GM12878 (cell line): ENCODE results near the gene C3orf33. TPM values are rescaled to one million over a fixed set of nuclear protein-coding genes. Genes with fewer than 3 reads are reported as not detected.

Source experiments
- ATAC-seq: fragments of 200-7000 bp; cut with Tn5 transposase; 3 replicates; pipeline ENCODE4 v1.9.1; 2020; ENCODE audit warnings: mild to moderate bottlenecking, moderate library complexity
- BruUV-seq: library from RNA; stranded (reverse); fragments of 400-500 nt; replicated peaks from 2 replicates; lab custom pipeline; 2021; lab: Mats Ljungman, UMichigan
- CTCF ChIA-PET: fragments of 300-600 bp; sonication (Branson Sonifier 250); formaldehyde crosslinking; extraction: SDS; loops from one replicate; lab custom pipeline; 2021; ENCODE audit warnings: inconsistent platforms; lab: Yijun Ruan, JAX
- POLR2A ChIA-PET: fragments of 350-600 bp; formaldehyde crosslinking; extraction: SDS; loops from one replicate; lab custom pipeline; 2021; ENCODE audit warnings: inconsistent platforms; lab: Charles Lee
- RAD21 ChIA-PET: fragments of 300-600 bp; sonication (Branson Sonifier 250); formaldehyde crosslinking; loops from one replicate; lab custom pipeline; 2023; ENCODE audit warnings: antibody characterized with exemption; ENCODE audit not compliant: unreplicated experiment; lab: Charles Lee
- SMC1A ChIA-PET: fragments of 300-600 bp; sonication (Branson Sonifier 250); formaldehyde crosslinking; loops from one replicate; lab custom pipeline; 2023; ENCODE audit not compliant: unreplicated experiment, uncharacterized antibody; lab: Charles Lee
- DNase-seq: peaks from one replicate; pipeline ENCODE4 v3.0.0-alpha.2; 2011; ENCODE audit warnings: low read depth, low spot score
- FAIRE-seq: peaks from 3 replicates; lab custom pipeline; 2011; peaks lifted over from hg19 to GRCh38; lab: Jason Lieb, UNC
- H2AFZ ChIP-seq: 2 replicates; pipeline ENCODE4 v1.6.0; 2011; ENCODE audit warnings: low read depth, low read length, control low read depth; ENCODE audit not compliant: control insufficient read depth
- H3K27ac ChIP-seq: 2 replicates; pipeline ENCODE4 v1.5.1; 2011; ENCODE audit warnings: control low read depth; ENCODE audit not compliant: control insufficient read depth, insufficient read depth
- H3K27me3 ChIP-seq, 2 experiments: replicated peaks in 1 of 2; 2 replicates each; pipeline versions ENCODE4 v1.6.0 to v1.6.1; 2011; ENCODE audit warnings: low read length in 1 of 2; ENCODE audit not compliant: control insufficient read depth in 2 of 2, insufficient read depth in 2 of 2
- H3K36me3 ChIP-seq, 2 experiments: 2 replicates each; pipeline ENCODE4 v1.5.1; 2011; ENCODE audit warnings: low read length in 1 of 2; ENCODE audit not compliant: control insufficient read depth in 2 of 2, insufficient read depth in 2 of 2
- H3K4me1 ChIP-seq: 2 replicates; pipeline ENCODE4 v1.6.1; 2011; ENCODE audit warnings: mild to moderate bottlenecking, low read length, moderate library complexity, mixed read lengths; ENCODE audit not compliant: control insufficient read depth, insufficient read depth
- H3K4me2 ChIP-seq: 2 replicates; pipeline ENCODE4 v1.6.0; 2011; ENCODE audit warnings: control low read depth; ENCODE audit not compliant: control insufficient read depth, insufficient read depth
- H3K4me3 ChIP-seq: fragments of 200-600 bp; sonication (generic); 2 replicates; pipeline ENCODE4 v1.5.1; 2016
- H3K79me2 ChIP-seq: 2 replicates; pipeline ENCODE4 v1.6.0; 2011; ENCODE audit warnings: low read length; ENCODE audit not compliant: control insufficient read depth, insufficient read depth
- H3K9ac ChIP-seq: 2 replicates; pipeline ENCODE4 v1.8.0; 2011; ENCODE audit warnings: low read length, control low read depth, mixed read lengths; ENCODE audit not compliant: control insufficient read depth, insufficient read depth
- H3K9me3 ChIP-seq: replicated peaks from 3 replicates; pipeline ENCODE4 v1.5.1; 2011; ENCODE audit warnings: mild to moderate bottlenecking, low read length; ENCODE audit not compliant: control insufficient read depth, insufficient read depth
- H4K20me1 ChIP-seq: 2 replicates; pipeline ENCODE4 v1.6.0; 2011; ENCODE audit not compliant: control insufficient read depth, insufficient read depth
- STAT3 ChIP-seq: IDR thresholded peaks from 2 replicates; pipeline ENCODE4 v1.6.1; 2011; ENCODE audit warnings: low read depth, low read length, improper control_type of control experiment
- WGBS: methylation state at CpG from one replicate; pipeline ENCODE4 v1.1.6; 2016; ENCODE audit warnings: low lambda C conversion rate; ENCODE audit not compliant: insufficient replicate concordance, insufficient coverage; ENCODE audit errors: missing lambda C conversion rate; 5-methylcytosine and 5-hydroxymethylcytosine counted together
- in situ Hi-C: fragments of 300-500 bp; cut with MboI; formaldehyde crosslinking; loops from 9 replicates; pipeline ENCODE4 v1.14.3; 2018; ENCODE audit warnings: mixed read lengths
- intact Hi-C: fragments of 100-400 bp; cut with micrococcal nuclease; formaldehyde crosslinking; loops from one replicate; pipeline ENCODE4 v1.14.2; 2022; ENCODE audit not compliant: unreplicated experiment
- polyA plus RNA-seq, 11 experiments: library from polyadenylated mRNA; depleted of rRNA in 4 of 11; unstranded in 6 of 11; stranded (reverse) in 5 of 11; fragments of >200 nt; fragmentation: Nextera tagmentation in 4 of 11; fragmentation: Illumina TruSeq in 1 of 11; extraction: Ambion mirVana in 4 of 11; extraction: Trizol in 1 of 11; gene quantifications; 1 replicate in 1 of 11; 2 replicates in 10 of 11; pipeline versions ENCODE4 v1.2.1 to v1.2.3, GENCODE V29; 2011 to 2016; ENCODE audit warnings: inconsistent platforms in 2 of 11, missing spikeins in 2 of 11, low read depth in 1 of 11
- total RNA-seq, 4 experiments: library from RNA; depleted of rRNA in 3 of 4; stranded (reverse); fragments of >200 nt in 3 of 4; fragmentation: Illumina TruSeq in 1 of 4; extraction: Trizol in 1 of 4; gene quantifications; 2 replicates each; pipeline versions ENCODE4 v1.2.1 to v1.2.3, GENCODE V29; 2013 to 2021
- TF ChIP-seq, protein P1 (sequence below): IDR thresholded peaks from 2 replicates; pipeline ENCODE4 v1.6.1; 2012; ENCODE audit warnings: low read depth, low read length, improper control_type of control experiment
- TF ChIP-seq, protein P2 (sequence below): fragments of 450-650 bp; formaldehyde crosslinking; IDR thresholded peaks from 2 replicates; pipeline ENCODE4 v1.4.0; 2022; ENCODE audit warnings: mild to moderate bottlenecking, moderate library complexity

C3orf33 gene
- total and polyA plus RNA-seq, 10 of the 15 experiments (the other 5 are each of a cell fraction or from before 2014, with no cell fraction given): 0.35 to 1.7 (median 0.90) TPM

DNA sequence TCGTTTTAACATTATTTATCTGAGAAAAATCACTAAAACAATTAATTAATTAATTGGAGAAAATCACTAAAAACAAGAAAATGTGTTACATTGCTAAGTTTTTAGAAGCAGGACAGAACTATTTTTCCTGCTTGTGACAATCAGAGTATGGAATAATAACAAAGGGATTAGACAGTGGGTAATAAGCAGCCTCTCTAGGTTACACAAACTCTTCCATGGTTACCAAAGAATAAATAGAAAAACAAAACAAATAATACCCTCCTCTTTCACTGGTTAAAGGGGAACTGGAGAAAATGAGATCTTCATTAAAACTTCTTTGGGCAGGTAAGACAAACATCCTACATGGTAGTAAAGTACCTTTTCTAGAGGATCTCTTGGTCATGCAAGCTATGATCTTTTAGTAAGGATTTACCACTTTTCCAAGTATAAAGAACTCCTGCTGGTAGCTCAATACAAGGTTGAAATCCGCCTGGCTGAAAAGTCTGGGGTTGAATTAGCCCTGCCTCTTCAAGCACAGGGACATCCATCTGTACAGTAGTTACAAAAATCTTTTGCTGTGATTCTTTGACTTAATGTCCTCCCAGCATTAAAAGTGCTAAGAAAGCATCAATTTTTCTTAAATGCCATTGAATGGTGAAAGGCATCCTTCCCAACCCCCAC lies 58.7 kb downstream of the C3orf33 start:
- POLR2A ChIA-PET: no interaction called here
- intact Hi-C loops (no loop called here), in situ Hi-C loops (no loop called here)

More for the DNA sequence above, 58.7 kb downstream of the C3orf33 start:
- TF ChIP-seq, protein P1, sequence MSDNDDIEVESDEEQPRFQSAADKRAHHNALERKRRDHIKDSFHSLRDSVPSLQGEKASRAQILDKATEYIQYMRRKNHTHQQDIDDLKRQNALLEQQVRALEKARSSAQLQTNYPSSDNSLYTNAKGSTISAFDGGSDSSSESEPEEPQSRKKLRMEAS: no peak
- TF ChIP-seq, protein P2, sequence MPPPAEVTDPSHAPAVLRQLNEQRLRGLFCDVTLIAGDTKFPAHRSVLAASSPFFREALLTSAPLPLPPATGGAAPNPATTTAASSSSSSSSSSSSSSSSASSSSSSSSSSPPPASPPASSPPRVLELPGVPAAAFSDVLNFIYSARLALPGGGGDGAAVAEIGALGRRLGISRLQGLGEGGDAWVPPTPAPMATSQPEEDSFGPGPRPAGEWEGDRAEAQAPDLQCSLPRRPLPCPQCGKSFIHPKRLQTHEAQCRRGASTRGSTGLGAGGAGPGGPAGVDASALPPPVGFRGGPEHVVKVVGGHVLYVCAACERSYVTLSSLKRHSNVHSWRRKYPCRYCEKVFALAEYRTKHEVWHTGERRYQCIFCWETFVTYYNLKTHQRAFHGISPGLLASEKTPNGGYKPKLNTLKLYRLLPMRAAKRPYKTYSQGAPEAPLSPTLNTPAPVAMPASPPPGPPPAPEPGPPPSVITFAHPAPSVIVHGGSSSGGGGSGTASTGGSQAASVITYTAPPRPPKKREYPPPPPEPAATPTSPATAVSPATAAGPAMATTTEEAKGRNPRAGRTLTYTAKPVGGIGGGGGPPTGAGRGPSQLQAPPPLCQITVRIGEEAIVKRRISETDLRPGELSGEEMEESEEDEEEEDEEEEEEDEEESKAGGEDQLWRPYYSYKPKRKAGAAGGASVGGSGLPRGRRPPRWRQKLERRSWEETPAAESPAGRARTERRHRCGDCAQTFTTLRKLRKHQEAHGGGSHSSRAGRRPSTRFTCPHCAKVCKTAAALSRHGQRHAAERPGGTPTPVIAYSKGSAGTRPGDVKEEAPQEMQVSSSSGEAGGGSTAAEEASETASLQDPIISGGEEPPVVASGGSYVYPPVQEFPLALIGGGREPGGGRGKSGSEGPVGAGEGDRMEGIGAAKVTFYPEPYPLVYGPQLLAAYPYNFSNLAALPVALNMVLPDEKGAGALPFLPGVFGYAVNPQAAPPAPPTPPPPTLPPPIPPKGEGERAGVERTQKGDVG: no peak
- no peak for TF ChIP-seq STAT3
- WGBS: 10% methylated on average over 2 of the region's 2 CpGs
- Histone ChIP-seq H4K20me1 (no peaks in the 10 kb centered on the region), H3K4me1 (no peaks in the 10 kb centered on the region), H3K36me3 (no peaks in the 10 kb centered on the region), H3K9ac (no peak overlapping the region), H3K4me2 (no peak overlapping the region), H3K27me3 (peaks cover 10 to 19% of the 10 kb centered on the region in 2 experiments), H2AFZ (no peak overlapping the region), H3K79me2 (no peaks in the 10 kb centered on the region), H3K9me3 (no peaks in the 10 kb centered on the region), H3K27ac (no peak overlapping the region), H3K4me3 (no peak overlapping the region)
- RAD21 ChIA-PET: no interaction called here
- ATAC-seq (no peak), FAIRE-seq (no peak), DNase-seq (no peak)
- CTCF ChIA-PET: no interaction called here
- SMC1A ChIA-PET: no interaction called here
- BruUV-seq: no TSS peak
